OCI-LY1 (cell line): ENCODE data around the gene ASB13.
A peak's percentile ranks its signal among the peaks of the same experiment; 100 is the strongest.

Experiments
- H2AFZ ChIP-seq: fragments of 200-600 bp; sonication (generic), shearing (Covaris generic); 2 replicates; pipeline ENCODE4 v1.6.0; 2014; ENCODE audit warnings: antibody characterized with exemption, mild to moderate bottlenecking, low read length
- H3F3A ChIP-seq: fragments of 200-600 bp; sonication (generic), shearing (Covaris generic); 2 replicates; pipeline ENCODE4 v1.6.0; 2014; ENCODE audit warnings: mild to moderate bottlenecking, antibody characterized with exemption, low read length, moderate library complexity; ENCODE audit not compliant: insufficient read depth
- H3K27ac ChIP-seq: fragments of 200-600 bp; sonication (generic); 2 replicates; pipeline ENCODE4 v1.5.1; 2014; ENCODE audit warnings: low read length, mixed run types, mild to moderate bottlenecking, low read depth; ENCODE audit not compliant: poor library complexity, severe bottlenecking
- H3K27me3 ChIP-seq: fragments of 200-600 bp; sonication (generic); 2 replicates; pipeline ENCODE4 v1.6.0; 2014; ENCODE audit warnings: antibody characterized with exemption, mild to moderate bottlenecking, low read length, moderate library complexity; ENCODE audit not compliant: insufficient read depth
- H3K36me3 ChIP-seq: fragments of 200-600 bp; sonication (generic); 2 replicates; pipeline ENCODE4 v1.6.1; 2014; ENCODE audit warnings: mild to moderate bottlenecking, antibody characterized with exemption, low read length, moderate library complexity, mixed read lengths; ENCODE audit not compliant: insufficient read depth
- H3K4me1 ChIP-seq: fragments of 200-600 bp; sonication (generic); 2 replicates; pipeline ENCODE4 v1.5.1; 2014; ENCODE audit warnings: mild to moderate bottlenecking, low read length, moderate library complexity; ENCODE audit not compliant: insufficient read depth, severe bottlenecking
- H3K4me2 ChIP-seq: fragments of 200-600 bp; sonication (generic), shearing (Covaris generic); 2 replicates; pipeline ENCODE4 v1.6.1; 2014; ENCODE audit warnings: low read length
- H3K4me3 ChIP-seq: fragments of 200-600 bp; sonication (generic); 2 replicates; pipeline ENCODE4 v1.5.1; 2014; ENCODE audit warnings: low read length, low read depth, mild to moderate bottlenecking, mixed read lengths; ENCODE audit not compliant: poor library complexity, severe bottlenecking
- H3K79me2 ChIP-seq: fragments of 200-600 bp; shearing (Covaris generic); 2 replicates; pipeline ENCODE4 v1.6.1; 2016; ENCODE audit warnings: mixed run types, low read length, mixed read lengths; ENCODE audit not compliant: insufficient read depth
- H3K9ac ChIP-seq: fragments of 200-600 bp; sonication (generic), shearing (Covaris generic); 2 replicates; pipeline ENCODE4 v1.6.1; 2014; ENCODE audit warnings: mild to moderate bottlenecking, low read length, mixed read lengths
- H3K9me2 ChIP-seq: fragments of 200-600 bp; sonication (generic), shearing (Covaris generic); 2 replicates; pipeline ENCODE4 v1.6.1; 2014; ENCODE audit warnings: low read depth, mild to moderate bottlenecking, low read length, mixed read lengths
- H3K9me3 ChIP-seq: fragments of 200-600 bp; shearing (Covaris generic); 2 replicates; pipeline ENCODE4 v1.6.1; 2014; ENCODE audit warnings: low read length, mixed read lengths
- H4K20me1 ChIP-seq: fragments of 200-600 bp; sonication (generic), shearing (Covaris generic); 2 replicates; pipeline ENCODE4 v1.6.0; 2016; ENCODE audit warnings: mild to moderate bottlenecking, low read length; ENCODE audit not compliant: insufficient read depth
- CTCF ChIP-seq: fragments of 200-600 bp; sonication (generic), shearing (Covaris generic); IDR thresholded peaks from 2 replicates; pipeline ENCODE4 v1.5.1; 2017; ENCODE audit warnings: mild to moderate bottlenecking, antibody characterized with exemption, low read length, moderate library complexity, mixed read lengths
- EZH2 ChIP-seq: fragments of 200-600 bp; sonication (generic), shearing (Covaris generic); IDR thresholded peaks from 2 replicates; pipeline ENCODE4 v1.8.0; 2017; ENCODE audit warnings: borderline replicate concordance, mixed run types, mild to moderate bottlenecking, antibody characterized with exemption, low read length, moderate library complexity, mixed read lengths

The ASB13 gene

GRCh38 chr10:5697342-5697741 lies 30.9 kb upstream of the ASB13 start:
- peaks cover 53% of the 10 kb centered on the region for H3K4me1 ChIP-seq
- peaks cover 27% of the 10 kb centered on the region; the same call in 1 of the 2 replicates for H3K36me3 ChIP-seq
- no peaks in the 10 kb centered on the region for H4K20me1 ChIP-seq
- H2AFZ ChIP-seq = no peak overlapping the region
- no peak overlapping the region for H3K4me3 ChIP-seq
- no peaks in the 10 kb centered on the region for H3K27me3 ChIP-seq
- no peaks in the 10 kb centered on the region for H3F3A ChIP-seq
- no peak for TF ChIP-seq EZH2
- no peak for TF ChIP-seq CTCF
- H3K9me2 ChIP-seq = no peaks in the 10 kb centered on the region
- peaks cover 3% of the 10 kb centered on the region; the same call in 1 of the 2 replicates for H3K9me3 ChIP-seq
- no peak overlapping the region for H3K9ac ChIP-seq
- peaks cover 87% of the 10 kb centered on the region for H3K79me2 ChIP-seq
- H3K4me2 ChIP-seq = no peak overlapping the region
- no peak overlapping the region for H3K27ac ChIP-seq

- Histone ChIP-seq H3K27ac (peak overlapping the region; percentile 85), H3K4me3 (peak overlapping the region; percentile 58)
Measured at GRCh38 chr10:5694573-5694972, 28.2 kb upstream of the ASB13 start.

GRCh38 chr10:5692461-5693358 lies 26.3 kb upstream of the ASB13 start:
- no peaks in the 10 kb centered on the region for H3K27me3 ChIP-seq
- no peaks in the 10 kb centered on the region for H3F3A ChIP-seq
- TF ChIP-seq EZH2 (no peak), CTCF (no peak)
- H3K4me2 ChIP-seq = peak overlapping the region; percentile 95
- peak overlapping the region; percentile 85 for H3K27ac ChIP-seq
- H3K4me3 ChIP-seq = peak overlapping the region; percentile 58
- H3K4me1 ChIP-seq = peaks cover 73% of the 10 kb centered on the region
- H3K9me2 ChIP-seq = no peaks in the 10 kb centered on the region
- H2AFZ ChIP-seq = no peak overlapping the region
- H3K9ac ChIP-seq = peak overlapping the region; percentile 79
- H3K79me2 ChIP-seq = peaks cover 81% of the 10 kb centered on the region
- peaks cover 21% of the 10 kb centered on the region for H3K36me3 ChIP-seq
- H3K9me3 ChIP-seq = no peaks in the 10 kb centered on the region
- no peaks in the 10 kb centered on the region for H4K20me1 ChIP-seq

More at GRCh38 chr10:5694573-5694972, 28.2 kb upstream of the ASB13 start:
- TF ChIP-seq EZH2 = no peak
- Histone ChIP-seq H3K9ac (no peak overlapping the region; the same call in 1 of the 2 replicates), H4K20me1 (no peaks in the 10 kb centered on the region), H3F3A (no peaks in the 10 kb centered on the region), H3K4me1 (peaks cover 68% of the 10 kb centered on the region), H3K27me3 (no peaks in the 10 kb centered on the region), H3K9me2 (no peaks in the 10 kb centered on the region), H3K9me3 (peaks cover 3% of the 10 kb centered on the region; the same call in 1 of the 2 replicates), H2AFZ (no peak overlapping the region), H3K36me3 (peaks cover 17% of the 10 kb centered on the region; the same call in 1 of the 2 replicates), H3K79me2 (peaks cover 81% of the 10 kb centered on the region), H3K4me2 (peak overlapping the region; percentile 95; the same call in 1 of the 2 replicates)
